ENCODE results near the gene EMC8. TPM values are rescaled to one million over a fixed set of nuclear protein-coding genes. Genes with fewer than 3 reads are reported as not detected.

EMC8 gene
- total and polyA plus RNA-seq, 2 of the 8 experiments (the other 6 are each of a cell fraction or from before 2014, with no cell fraction given): 52.2 to 69.7 TPM

GRCh38 chr16:85765767-85766166 is 33.6 kb downstream of the EMC8 start:
- Histone ChIP-seq H3K18ac (ENCODE audit: extremely low read depth, low read length) (no peak overlapping the region; the same call in 1 of the 2 replicates), H3K56ac (replicated peaks; ENCODE audit: insufficient read length, low read depth, low read length) (no peak overlapping the region), H3K4me3 (ENCODE audit: extremely low read depth in 1 of 4, insufficient read depth in 2 of 4, low read depth in 3 of 4, low read length in 4 of 4) (no peak overlapping the region), H3K27me3 (replicated peaks in 1 of 4; ENCODE audit: control insufficient read depth in 3 of 4, extremely low read depth in 1 of 4, insufficient read depth in 3 of 4, low read length in 3 of 4) (peaks cover 0 to 2% (median 0%) of the 10 kb centered on the region in 4 experiments; a peak in 1 of 7 replicates), H3K36me3 (ENCODE audit: control insufficient read depth in 2 of 4, insufficient read depth in 4 of 4, low read length in 3 of 4) (no peaks in the 10 kb centered on the region), H3K4ac (replicated peaks; ENCODE audit: insufficient read length, low read depth, low read length) (no peak overlapping the region), H3K79me1 (ENCODE audit: low read depth, low read length) (peaks cover 3% of the 10 kb centered on the region; the same call in 1 of the 2 replicates), H3K27ac (ENCODE audit: low read depth, low read length) (no peak overlapping the region), H3K9me3 (ENCODE audit: insufficient read depth in 2 of 2, low read depth in 1 of 2, low read length in 1 of 2) (no peaks in the 10 kb centered on the region), H3K14ac (ENCODE audit: insufficient read length) (no peak overlapping the region), H4K91ac (replicated peaks; ENCODE audit: insufficient read length, low read length) (no peak overlapping the region), H4K5ac (ENCODE audit: insufficient read length, low read depth, low read length) (no peak overlapping the region), H3K79me2 (ENCODE audit: control insufficient read depth in 1 of 2, insufficient read depth in 2 of 2, low read length in 2 of 2) (no peaks in the 10 kb centered on the region), H2AFZ (ENCODE audit: low read length) (no peak overlapping the region), H2BK20ac (ENCODE audit: low read length) (no peak overlapping the region), H3K4me2 (ENCODE audit: insufficient read depth in 1 of 2, low read depth in 2 of 2, low read length in 2 of 2) (no peak overlapping the region), H2BK5ac (ENCODE audit: low read depth, low read length) (no peak overlapping the region), H3K23ac (ENCODE audit: insufficient read length) (no peak overlapping the region), H2BK15ac (ENCODE audit: low read length) (peak overlapping the region; percentile 5; the same call in 1 of the 2 replicates), H2BK120ac (replicated peaks; ENCODE audit: low read depth, low read length) (no peak overlapping the region), H2BK12ac (ENCODE audit: low read depth, low read length) (no peak overlapping the region; the same call in 1 of the 2 replicates), H3K23me2 (ENCODE audit: low read depth, low read length) (no peaks in the 10 kb centered on the region), H4K8ac (ENCODE audit: extremely low read depth, insufficient read depth, low read length) (no peak overlapping the region; the same call in 1 of the 2 replicates), H3K9ac (replicated peaks in 1 of 4; ENCODE audit: extremely low read depth in 1 of 4, low read depth in 3 of 4, low read length in 3 of 4) (no peak overlapping the region), H4K20me1 (replicated peaks in 1 of 2; ENCODE audit: control insufficient read depth in 1 of 2, insufficient read depth in 2 of 2, low read length in 2 of 2) (no peaks in the 10 kb centered on the region), H3K4me1 (replicated peaks in 1 of 4; ENCODE audit: control insufficient read depth in 3 of 4, insufficient read depth in 4 of 4, low read length in 3 of 4) (peaks cover 0 to 20% (median 10%) of the 10 kb centered on the region in 4 experiments; a peak in 5 of 7 replicates), H2AK5ac (ENCODE audit: low read depth, low read length) (no peak overlapping the region)
- 95% methylated on average over 6 of the region's 8 CpGs; no CpG with 5 or more reads in 1 of the 2 experiments for WGBS, 2 experiments (ENCODE audit: extremely low coverage in 1 of 2, insufficient coverage in 1 of 2, insufficient read length in 1 of 2, insufficient replicate concordance in 2 of 2, low coverage in 1 of 2, low lambda C conversion rate in 2 of 2, missing lambda C conversion rate in 1 of 2)
- DNase-seq (ENCODE audit: low read depth in 1 of 2, low spot score in 2 of 2) (no peak), FAIRE-seq (no peak)
- CTCF ChIA-PET (ENCODE audit: partially characterized antibody): interaction anchor here (0.6 to 1.2 kb wide), 3 partner anchors 12 to 466 kb away, joined by 3 to 4 read pairs (median 3); no protein-coding TSS in a partner anchor
- TF ChIP-seq EGR1 (IDR thresholded peaks at IDR 0.05; ENCODE audit: borderline replicate concordance, low read depth, low read length): no peak
- TF ChIP-seq RFX5 (IDR thresholded peaks at IDR 0.05; ENCODE audit: borderline replicate concordance, low read depth, low read length): no peak
- TF ChIP-seq HDAC2 (IDR thresholded peaks at IDR 0.05; ENCODE audit: borderline replicate concordance in 1 of 2, low read depth in 2 of 2, low read length in 2 of 2): no peak
- POLR2A ChIA-PET (ENCODE audit: partially characterized antibody): interaction anchor here (0.6 to 1.5 kb wide), 4 partner anchors 13 to 80 kb away, joined by 3 to 4 read pairs (median 3); no protein-coding TSS in a partner anchor

Data from H1 (cell line).